DMS 273 (cell line): ENCODE measurements around the gene ADAMTS4.

Experiments
- DNase-seq: peaks from one replicate; lab custom pipeline; 2025; ENCODE audit not compliant: unreplicated experiment; lab: John Stamatoyannopoulos, UW

ADAMTS4 gene

DNA sequence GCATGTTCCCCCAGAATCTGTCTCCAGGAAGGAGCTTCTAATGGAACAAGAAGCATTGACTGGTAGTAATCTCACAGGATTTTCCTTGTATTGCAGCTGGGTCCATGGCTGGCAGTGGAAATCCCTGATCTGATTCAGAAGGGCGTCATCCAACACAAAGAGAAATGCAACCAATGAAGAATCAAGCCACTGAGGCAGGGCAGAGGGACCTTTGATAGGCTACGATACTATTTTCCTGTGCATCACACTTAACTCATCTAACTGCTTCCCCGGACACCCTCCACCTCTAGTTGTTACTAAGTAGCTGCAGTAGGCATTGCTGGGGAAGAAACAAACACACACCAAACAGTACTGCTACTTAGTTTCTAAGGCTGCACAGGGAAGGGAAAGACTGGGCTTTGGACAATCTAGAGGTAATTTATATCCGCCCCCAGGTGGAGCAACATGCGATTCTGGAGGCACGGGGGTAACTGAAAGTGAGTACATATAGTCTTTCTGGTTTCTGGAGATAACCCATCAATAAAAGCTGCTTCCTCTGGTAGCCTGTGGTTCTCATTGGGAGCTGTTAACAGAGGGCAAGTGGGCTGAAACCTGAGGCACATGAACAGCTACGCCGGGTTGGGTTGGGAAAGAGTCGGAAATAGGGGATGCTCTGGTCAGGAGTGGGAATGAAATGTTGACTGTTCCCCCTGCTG is 40.4 kb downstream of the ADAMTS4 start:
- DNase-seq, result no peak

DNA sequence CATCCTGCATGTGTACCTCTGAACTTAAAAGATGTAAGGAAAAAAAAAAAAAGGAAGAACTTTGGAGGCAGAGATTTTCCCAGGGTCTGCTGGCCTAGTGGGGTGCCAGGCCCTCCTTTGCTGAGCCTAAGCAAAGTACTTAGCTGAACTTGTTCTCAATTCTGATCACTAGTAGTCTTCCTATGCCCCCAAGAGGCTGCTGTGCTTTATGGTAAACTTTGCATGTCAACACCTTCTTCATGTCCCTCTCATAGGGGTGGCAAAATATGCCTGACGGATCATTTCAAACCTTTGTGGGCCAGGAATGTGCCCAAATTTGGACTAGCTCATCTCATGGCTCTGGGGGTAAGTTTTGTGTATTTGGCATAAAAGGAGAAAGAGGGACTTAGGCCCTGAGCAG is 41.0 kb downstream of the ADAMTS4 start:
- no peak for DNase-seq

DNA sequence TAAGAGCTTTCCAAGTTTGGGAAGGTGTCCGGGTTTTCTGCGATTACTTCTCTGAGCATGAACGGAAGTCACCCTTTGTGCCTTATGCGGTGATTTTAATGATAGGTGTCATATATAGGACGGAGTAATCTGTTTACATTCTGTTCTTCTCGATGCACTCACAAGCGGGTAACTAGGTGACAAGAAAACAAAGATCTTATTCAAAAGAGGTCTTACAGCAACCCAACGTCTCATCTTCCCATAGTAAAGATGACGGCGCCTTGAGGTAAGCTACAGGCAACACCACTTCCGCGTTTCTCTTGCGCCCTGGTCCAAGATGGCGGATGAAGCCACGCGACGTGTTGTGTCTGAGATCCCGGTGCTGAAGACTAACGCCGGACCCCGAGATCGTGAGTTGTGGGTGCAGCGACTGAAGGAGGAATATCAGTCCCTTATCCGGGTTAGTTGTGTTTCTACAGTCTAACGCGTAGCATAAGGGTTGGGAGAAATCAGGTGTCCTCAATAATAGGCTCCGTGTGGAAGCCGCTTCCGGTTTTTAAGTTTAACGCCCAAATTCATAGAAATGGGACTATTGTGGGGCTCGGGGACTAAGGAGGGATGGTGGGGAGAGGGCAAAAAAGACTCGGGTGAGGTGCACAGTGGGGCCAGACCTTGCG is 45.0 kb downstream of the ADAMTS4 start, which contains the start of gene UFC1:
UFC1 (plus strand) TSS at position 297 of the 656 bp plus-strand sequence; CDS start at position 317, 20 bp downstream.
- peak; percentile 94 for DNase-seq

DNA sequence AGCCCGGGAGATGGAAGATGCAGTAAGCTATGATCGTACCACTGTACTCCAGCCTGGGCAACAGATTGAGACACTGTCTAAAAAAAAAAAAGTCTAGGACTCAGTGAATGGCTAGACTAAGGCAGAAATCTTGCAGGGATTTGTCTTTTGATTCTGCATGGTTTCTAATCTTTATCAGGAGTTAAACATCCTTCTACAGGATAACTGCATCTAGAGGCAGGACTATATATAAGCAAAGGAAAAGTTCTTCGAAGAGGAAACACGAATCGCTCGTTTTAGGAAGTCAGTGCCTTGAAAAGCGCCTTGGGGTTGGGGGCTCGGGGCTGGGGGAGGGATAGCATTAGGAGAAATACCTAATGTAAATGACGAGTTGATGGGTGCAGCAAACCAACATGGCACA is 45.7 kb downstream of the ADAMTS4 start:
- peak; percentile 46 for DNase-seq

DNA sequence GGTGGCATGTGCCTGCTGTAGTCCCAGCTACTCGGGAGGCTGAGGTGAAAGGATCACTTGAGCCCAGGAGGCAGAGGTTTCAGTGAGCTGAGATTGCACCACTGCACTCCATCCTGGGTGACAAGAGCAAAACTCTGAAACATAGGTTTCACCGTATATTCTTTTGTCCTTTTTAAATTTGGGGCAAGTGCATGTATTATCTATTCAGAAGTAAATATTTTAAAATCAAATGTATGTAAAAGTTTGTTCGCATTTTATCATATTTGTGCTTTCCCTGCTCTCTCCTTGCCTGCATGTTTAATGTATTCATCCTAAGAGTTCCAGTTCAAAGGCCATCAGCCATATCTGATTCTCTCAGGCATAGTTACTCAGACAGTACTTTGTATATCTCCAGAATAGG is 53.0 kb downstream of the ADAMTS4 start:
- no peak for DNase-seq

DNA sequence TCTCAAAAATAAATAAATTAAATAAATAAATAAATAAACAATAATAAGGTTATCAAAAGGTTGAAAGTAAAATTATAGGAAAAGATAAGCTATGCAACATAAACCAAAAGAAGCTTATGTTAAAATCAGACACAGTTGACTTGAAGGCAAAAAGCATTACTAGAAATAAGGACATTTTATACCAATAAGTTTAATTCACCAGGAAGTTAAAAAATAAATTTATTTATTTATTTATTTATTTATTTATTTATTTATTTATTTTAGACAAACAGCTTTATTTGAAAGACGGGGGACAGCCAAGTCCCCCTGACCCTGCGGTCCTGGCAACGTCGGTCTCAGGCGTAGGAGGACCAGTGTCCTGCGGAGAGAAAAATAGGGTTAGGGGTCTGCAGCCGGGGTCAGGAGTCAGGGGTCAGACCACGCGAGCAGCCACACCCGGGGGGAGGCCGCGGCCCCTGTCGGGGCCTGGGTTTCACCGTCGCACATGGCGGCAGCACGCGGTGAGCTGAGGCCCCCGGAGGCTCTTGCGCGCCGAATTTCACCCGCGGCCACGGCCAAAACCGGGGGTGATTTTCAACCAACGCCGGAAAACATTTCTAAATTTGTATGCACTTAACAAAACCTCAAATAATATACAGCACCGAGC is 58.0 kb downstream of the ADAMTS4 start:
- DNase-seq, result no peak

DNA sequence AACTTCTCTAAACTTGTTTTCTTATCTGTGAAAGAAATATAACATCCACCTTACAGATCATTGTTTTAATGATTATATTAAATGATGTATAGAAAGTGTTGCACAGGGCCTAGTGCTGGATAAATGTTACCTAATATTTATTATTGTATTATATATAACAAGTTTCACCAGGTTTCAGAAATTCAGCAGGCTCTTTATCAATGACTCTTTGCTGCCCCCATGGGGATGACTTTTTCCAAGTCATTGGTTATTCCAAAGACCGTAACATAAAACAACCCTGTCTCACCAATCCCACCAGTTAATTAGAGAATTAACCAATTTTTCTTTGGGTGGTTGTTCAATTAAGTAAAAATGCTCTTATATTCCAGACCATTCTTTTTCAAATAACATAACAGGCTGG is 59.1 kb downstream of the ADAMTS4 start:
- DNase-seq, result peak; percentile 67

DNA sequence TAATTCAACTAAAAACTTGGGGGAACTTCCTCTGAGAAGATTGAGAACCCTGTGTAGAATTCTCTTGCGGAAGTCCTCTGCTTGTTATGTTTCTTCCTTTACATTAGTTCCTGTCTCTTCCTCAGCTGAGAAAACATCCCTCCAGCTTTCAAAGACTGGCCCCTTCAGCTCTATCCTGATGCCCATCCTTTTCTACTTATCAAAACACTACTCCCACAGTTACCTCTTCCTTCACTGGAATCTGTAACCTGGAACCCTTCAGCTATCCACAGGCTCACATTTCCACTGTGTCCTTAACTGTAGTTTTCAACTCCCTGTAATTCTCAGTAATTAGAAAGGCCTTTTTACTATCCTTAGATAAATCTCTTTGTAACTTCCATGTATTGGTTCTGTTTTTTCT is 60.4 kb downstream of the ADAMTS4 start:
- no peak for DNase-seq

DNA sequence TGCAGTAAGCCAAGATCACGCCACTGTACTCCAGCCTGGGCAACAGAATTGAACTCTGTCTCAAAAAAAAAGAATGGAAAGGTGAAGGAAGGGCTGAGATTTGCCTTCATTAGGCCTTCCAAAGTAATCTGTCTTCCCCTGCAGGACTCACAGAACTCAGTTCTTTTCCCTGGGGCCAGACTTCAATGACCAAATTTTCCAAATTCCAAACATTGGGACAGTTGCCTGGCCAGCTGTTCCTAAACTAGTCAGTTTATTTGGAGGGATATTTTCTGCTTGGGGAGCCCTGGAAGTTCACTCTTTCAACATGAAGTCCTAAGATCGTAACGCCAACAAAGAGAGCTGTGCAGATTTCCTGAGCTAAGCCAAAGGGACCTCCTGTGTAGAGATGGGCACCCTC is 61.0 kb downstream of the ADAMTS4 start:
- no peak for DNase-seq
